Measurements from ENCODE around the gene AHSP.

AHSP gene, protein sequence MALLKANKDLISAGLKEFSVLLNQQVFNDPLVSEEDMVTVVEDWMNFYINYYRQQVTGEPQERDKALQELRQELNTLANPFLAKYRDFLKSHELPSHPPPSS

GRCh38 chr16:31527734-31528274 lies at the start of gene AHSP:
TSS of gene AHSP (plus strand) at chr16:31527900. CDS start at chr16:31528140, 240 bp downstream.
- no peak within 1 kb of the TSS for H3K4me3 ChIP-seq (ENCODE audit: low read depth, low read length)
- no peak within 1 kb of the TSS for H3K27ac ChIP-seq (ENCODE audit: extremely low read depth, low read depth, low read length)
- H3K36me3 ChIP-seq (ENCODE audit: control insufficient read depth in 2 of 2, insufficient read depth in 1 of 2, low read length in 2 of 2) = no peaks in the 10 kb centered on the region
- ChIA-PET POLR2A (interaction anchor here (0.7 kb wide), 1 partner anchor 28 kb away, joined by 3 read pairs; no protein-coding TSS in a partner anchor), CTCF (interaction anchor here (0.6 kb wide), 1 partner anchor 715 kb away, joined by 5 read pairs; no protein-coding TSS in a partner anchor)
- H3K4me1 ChIP-seq (ENCODE audit: control insufficient read depth, insufficient read depth, low read length) = no peaks in the 10 kb centered on the region
- no peaks in the 10 kb centered on the region for H3K9me3 ChIP-seq (ENCODE audit: control insufficient read depth, insufficient read depth, low read depth, low read length)
- TF ChIP-seq GLI2 (tag by site-specific recombination; IDR thresholded peaks at IDR 0.05; ENCODE audit: borderline replicate concordance, low read depth) = no peak
- no peak for TF ChIP-seq RBAK (tag by site-specific recombination; IDR thresholded peaks at IDR 0.05)
- no peak for TF ChIP-seq ZNF223 (tag by site-specific recombination; IDR thresholded peaks at IDR 0.05)
- TF ChIP-seq SCRT2 (tag by site-specific recombination; IDR thresholded peaks at IDR 0.05) = no peak
- TF ChIP-seq ZBTB21 (tag by site-specific recombination; IDR thresholded peaks at IDR 0.05) = no peak
- TF ChIP-seq GLI4 (tag by site-specific recombination; IDR thresholded peaks at IDR 0.05) = no peak
- TF ChIP-seq ZNF518A (tag by site-specific recombination; conservative IDR thresholded peaks at IDR 0.05; ENCODE audit: low read depth) = no peak
- no peak for TF ChIP-seq GLIS2 (tag by site-specific recombination; IDR thresholded peaks at IDR 0.05)
- TF ChIP-seq YY2 (tag by site-specific recombination; IDR thresholded peaks at IDR 0.05) = no peak

- Histone ChIP-seq H3K9me3 (ENCODE audit: control insufficient read depth, insufficient read depth, low read depth, low read length) (no peaks in the 10 kb centered on the region), H3K36me3 (ENCODE audit: control insufficient read depth in 2 of 2, insufficient read depth in 1 of 2, low read length in 2 of 2) (peaks cover 0 to 9% of the 10 kb centered on the region in 2 experiments; a peak in 1 of 3 replicates), H3K27ac (ENCODE audit: extremely low read depth, low read depth, low read length) (no peak overlapping the region), H3K4me1 (ENCODE audit: control insufficient read depth, insufficient read depth, low read length) (no peaks in the 10 kb centered on the region), H3K4me3 (ENCODE audit: low read depth, low read length) (no peak overlapping the region)
- POLR2A ChIA-PET = interaction anchor here (0.7 to 1.6 kb wide), 3 partner anchors 9 to 27 kb away, joined by 4 to 8 read pairs (median 8); no protein-coding TSS in a partner anchor
- TF ChIP-seq KLF16 (tag by site-specific recombination; IDR thresholded peaks at IDR 0.05) (no peak), ZNF560 (tag by site-specific recombination; IDR thresholded peaks at IDR 0.05; ENCODE audit: borderline replicate concordance) (no peak), HOXD13 (CRISPR knock-in tag; IDR thresholded peaks at IDR 0.05; ENCODE audit: borderline replicate concordance) (no peak), EGR2 (tag by site-specific recombination; IDR thresholded peaks at IDR 0.05; ENCODE audit: low read depth) (no peak), ZNF704 (tag by site-specific recombination; IDR thresholded peaks at IDR 0.05) (no peak), GLIS2 (tag by site-specific recombination; IDR thresholded peaks at IDR 0.05) (no peak), ZNF239 (tag by site-specific recombination; IDR thresholded peaks at IDR 0.05) (no peak), GLI2 (tag by site-specific recombination; IDR thresholded peaks at IDR 0.05; ENCODE audit: borderline replicate concordance, low read depth) (no peak), ZBTB48 (tag by site-specific recombination; IDR thresholded peaks at IDR 0.05) (no peak), ZNF221 (tag by site-specific recombination; IDR thresholded peaks at IDR 0.05; ENCODE audit: borderline replicate concordance) (no peak), YY1 (tag by site-specific recombination; IDR thresholded peaks at IDR 0.05) (no peak), ZNF48 (tag by site-specific recombination; IDR thresholded peaks at IDR 0.05) (no peak), ZNF394 (tag by site-specific recombination; IDR thresholded peaks at IDR 0.05; ENCODE audit: borderline replicate concordance) (no peak), CTCF (tag by site-specific recombination; IDR thresholded peaks at IDR 0.05) (no peak), ZNF433 (tag by site-specific recombination; IDR thresholded peaks at IDR 0.05; ENCODE audit: low read depth) (no peak), ZNF521 (tag by site-specific recombination; IDR thresholded peaks at IDR 0.05) (no peak), ZNF664 (tag by site-specific recombination; IDR thresholded peaks at IDR 0.05) (no peak), OVOL3 (tag by site-specific recombination; IDR thresholded peaks at IDR 0.05) (no peak)
- TF ChIP-seq, protein P1, sequence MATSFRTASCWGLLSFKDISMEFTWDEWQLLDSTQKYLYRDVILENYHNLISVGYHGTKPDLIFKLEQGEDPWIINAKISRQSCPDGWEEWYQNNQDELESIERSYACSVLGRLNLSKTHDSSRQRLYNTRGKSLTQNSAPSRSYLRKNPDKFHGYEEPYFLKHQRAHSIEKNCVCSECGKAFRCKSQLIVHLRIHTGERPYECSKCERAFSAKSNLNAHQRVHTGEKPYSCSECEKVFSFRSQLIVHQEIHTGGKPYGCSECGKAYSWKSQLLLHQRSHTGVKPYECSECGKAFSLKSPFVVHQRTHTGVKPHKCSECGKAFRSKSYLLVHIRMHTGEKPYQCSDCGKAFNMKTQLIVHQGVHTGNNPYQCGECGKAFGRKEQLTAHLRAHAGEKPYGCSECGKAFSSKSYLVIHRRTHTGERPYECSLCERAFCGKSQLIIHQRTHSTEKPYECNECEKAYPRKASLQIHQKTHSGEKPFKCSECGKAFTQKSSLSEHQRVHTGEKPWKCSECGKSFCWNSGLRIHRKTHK (tag by site-specific recombination; IDR thresholded peaks at IDR 0.05) = no peak
- CTCF ChIA-PET = no interaction called here
Measured at GRCh38 chr16:31478956-31479355, 48.7 kb upstream of the AHSP start.
